HEK293T (cell line): ENCODE data around the gene MRPS23.

Experiments used
- CTCF ChIA-PET: fragments of 350-600 bp; formaldehyde crosslinking; extraction: SDS; loops from one replicate; lab custom pipeline; 2021; ENCODE audit warnings: antibody characterized with exemption, inconsistent platforms; lab: Yijun Ruan, JAX
- POLR2A ChIA-PET: fragments of 350-600 bp; formaldehyde crosslinking; extraction: SDS; loops from one replicate; lab custom pipeline; 2020; ENCODE audit warnings: antibody characterized with exemption, inconsistent platforms; lab: Yijun Ruan, JAX
- DNase-seq: peaks from one replicate; pipeline ENCODE4 v3.0.0; 2012; ENCODE audit warnings: mixed read lengths; ENCODE audit errors: extremely low spot score
- ARNT ChIP-seq: fragments of 450-650 bp; IDR thresholded peaks from 2 replicates; pipeline ENCODE4 v1.6.1; 2017; ENCODE audit warnings: mild to moderate bottlenecking
- BHLHE40 ChIP-seq: fragments of 450-650 bp; IDR thresholded peaks from 2 replicates; pipeline ENCODE4 v1.6.1; 2016; ENCODE audit warnings: mild to moderate bottlenecking, moderate library complexity, borderline replicate concordance
- ELF4 ChIP-seq: fragments of 450-650 bp; IDR thresholded peaks from 2 replicates; pipeline ENCODE4 v1.6.1; 2017; ENCODE audit warnings: antibody characterized with exemption
- FOXA1 ChIP-seq: fragments of 450-650 bp; IDR thresholded peaks from 2 replicates; pipeline ENCODE4 v1.6.1; 2016; ENCODE audit warnings: mild to moderate bottlenecking
- FOXK2 ChIP-seq: fragments of 450-650 bp; IDR thresholded peaks from 2 replicates; pipeline ENCODE4 v1.6.1; 2016; ENCODE audit warnings: mild to moderate bottlenecking
- FOXM1 ChIP-seq: fragments of 450-650 bp; IDR thresholded peaks from 2 replicates; pipeline ENCODE4 v1.6.1; 2017; ENCODE audit warnings: mild to moderate bottlenecking, borderline replicate concordance
- HDGF ChIP-seq: fragments of 450-650 bp; IDR thresholded peaks from 2 replicates; pipeline ENCODE4 v1.6.1; 2017; ENCODE audit warnings: antibody characterized with exemption, borderline replicate concordance
- L3MBTL2 ChIP-seq: fragments of 450-650 bp; conservative IDR thresholded peaks from 2 replicates; pipeline ENCODE4 v1.6.1; 2016; ENCODE audit warnings: mild to moderate bottlenecking
- LEF1 ChIP-seq: fragments of 450-650 bp; IDR thresholded peaks from 2 replicates; pipeline ENCODE4 v1.6.1; 2017; ENCODE audit warnings: mild to moderate bottlenecking, borderline replicate concordance
- NFRKB ChIP-seq: fragments of 450-650 bp; IDR thresholded peaks from 2 replicates; pipeline ENCODE4 v1.6.1; 2016; ENCODE audit warnings: mild to moderate bottlenecking, moderate library complexity
- PKNOX1 ChIP-seq: fragments of 450-650 bp; IDR thresholded peaks from 2 replicates; pipeline ENCODE4 v1.6.1; 2016
- SP1 ChIP-seq: fragments of 450-650 bp; IDR thresholded peaks from 2 replicates; pipeline ENCODE4 v1.6.1; 2017
- SUZ12 ChIP-seq: fragments of 450-650 bp; IDR thresholded peaks from 2 replicates; pipeline ENCODE4 v1.6.1; 2016; ENCODE audit warnings: mild to moderate bottlenecking
- TARDBP ChIP-seq: fragments of 450-650 bp; IDR thresholded peaks from 2 replicates; pipeline ENCODE4 v1.6.1; 2016
- ZNF384 ChIP-seq: fragments of 450-650 bp; IDR thresholded peaks from 2 replicates; pipeline ENCODE4 v1.6.1; 2016

The MRPS23 gene

GRCh38 chr17:57838857-57839570, 10.8 kb downstream of the MRPS23 start:
- no peak for DNase-seq
- TF ChIP-seq L3MBTL2: no peak
- TF ChIP-seq LEF1: no peak
- TF ChIP-seq BHLHE40: no peak
- TF ChIP-seq FOXA1: no peak
- TF ChIP-seq FOXM1: no peak
- TF ChIP-seq TARDBP: no peak
- no peak for TF ChIP-seq ZNF384
- no peak for TF ChIP-seq PKNOX1
- no peak for TF ChIP-seq ARNT
- ChIA-PET CTCF (interaction anchor here (0.8 kb wide), 1 partner anchor 56 kb away, joined by 3 read pairs; no protein-coding TSS in a partner anchor), POLR2A (interaction anchor here (0.8 to 1.7 kb wide), 3 partner anchors 10 to 714 kb away, joined by 3 to 6 read pairs (median 3); partner anchors contain the start of gene MRPS23)

- no peak for TF ChIP-seq LEF1
- no peak for TF ChIP-seq TARDBP
- no peak for TF ChIP-seq FOXK2
- TF ChIP-seq BHLHE40: no peak
- no peak for TF ChIP-seq PKNOX1
- TF ChIP-seq HDGF: no peak
- TF ChIP-seq SUZ12: no peak
- TF ChIP-seq FOXM1: no peak
- TF ChIP-seq ZNF384: no peak
- no peak for TF ChIP-seq NFRKB
- TF ChIP-seq ARNT: no peak
- TF ChIP-seq SP1: no peak
- DNase-seq: no peak
- CTCF ChIA-PET: interaction anchor here (0.8 kb wide), 1 partner anchor 55 kb away, joined by 3 read pairs; no protein-coding TSS in a partner anchor
- POLR2A ChIA-PET: interaction anchor here (1.7 kb wide), 1 partner anchor 11 kb away, joined by 6 read pairs; the partner anchor contains the start of gene MRPS23
Observed at GRCh38 chr17:57838453-57838852, 11.4 kb downstream of the MRPS23 start.

GRCh38 chr17:57835333-57835900, 14.4 kb downstream of the MRPS23 start:
- DNase-seq: no peak
- ChIA-PET POLR2A (interaction anchor here (2.0 kb wide), 1 partner anchor 14 kb away, joined by 6 read pairs; the partner anchor contains the start of gene MRPS23), CTCF (interaction anchor here (3.3 kb wide), 1 partner anchor 52 kb away, joined by 19 read pairs; no protein-coding TSS in a partner anchor)
- TF ChIP-seq BHLHE40 (no peak), LEF1 (no peak), FOXM1 (no peak), L3MBTL2 (no peak)

DNA sequence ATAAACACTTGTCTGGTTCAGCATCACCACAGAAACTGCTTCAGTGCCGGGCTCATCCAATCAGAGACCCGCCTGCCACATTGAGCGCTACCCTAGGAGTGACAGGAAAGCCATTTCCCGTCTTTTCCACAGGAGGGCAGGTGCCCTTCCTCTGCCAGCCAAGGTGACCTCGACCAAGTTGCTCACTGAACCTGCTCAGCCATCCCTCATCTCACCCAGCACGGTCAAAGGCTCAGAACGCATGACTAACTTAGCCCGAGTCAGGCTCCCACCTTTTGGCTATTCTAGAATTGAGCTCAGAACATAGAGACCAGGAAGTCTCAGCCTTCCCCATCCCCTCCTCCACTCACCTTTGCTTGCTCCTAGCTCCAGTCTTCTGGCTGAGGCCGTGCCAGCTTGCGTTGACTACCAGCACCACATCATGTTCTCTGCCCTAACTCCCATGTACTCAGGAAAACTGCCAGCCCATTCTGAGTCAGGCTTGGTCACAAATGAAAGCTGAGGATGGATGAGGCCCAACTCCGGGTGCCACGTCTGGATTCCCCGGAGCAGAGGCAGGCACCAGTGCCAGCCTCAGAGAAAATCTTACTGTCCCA, 15.6 kb downstream of the MRPS23 start:
- no peak for TF ChIP-seq FOXM1
- no peak for TF ChIP-seq SP1
- TF ChIP-seq LEF1: no peak
- TF ChIP-seq L3MBTL2: no peak
- no peak for TF ChIP-seq HDGF
- no peak for TF ChIP-seq PKNOX1
- TF ChIP-seq NFRKB: no peak
- TF ChIP-seq ELF4: no peak
- no peak for TF ChIP-seq BHLHE40
- no peak for TF ChIP-seq SUZ12
- no peak for DNase-seq
- POLR2A ChIA-PET: interaction anchor here (2.0 kb wide), 1 partner anchor 15 kb away, joined by 6 read pairs; the partner anchor contains the start of gene MRPS23
- CTCF ChIA-PET: interaction anchor here (0.7 to 3.3 kb wide), 16 partner anchors 11 to 701 kb away, joined by 3 to 33 read pairs (median 5); partner anchors contain the start of gene MRPS23

- peak; percentile 72 for DNase-seq
- TF ChIP-seq SP1 (no peak), NFRKB (no peak), LEF1 (no peak), ELF4 (no peak), FOXK2 (no peak), BHLHE40 (no peak), ARNT (no peak)
- ChIA-PET POLR2A (interaction anchor here (1.5 to 2.0 kb wide), 2 partner anchors 16 to 174 kb away, joined by 5 to 6 read pairs; partner anchors contain the start of genes MRPS23 and SRSF1), CTCF (interaction anchor here (0.5 to 3.3 kb wide), 34 partner anchors 11 to 1018 kb away, joined by 3 to 33 read pairs (median 3); partner anchors contain the start of gene MRPS23)
Observed at GRCh38 chr17:57833179-57833939, 16.5 kb downstream of the MRPS23 start.
